ENCODE data around the gene UNC13C.

UNC13C gene

GRCh38 chr15:54644796-54645195 lies 666.6 kb downstream of the UNC13C start:
- DNase-seq (ENCODE audit: low spot score), result no peak

GRCh38 chr15:54659646-54660045 lies 681.4 kb downstream of the UNC13C start:
- DNase-seq (ENCODE audit: low spot score), result no peak

GRCh38 chr15:54660356-54660755 lies 682.1 kb downstream of the UNC13C start:
- no peak for DNase-seq (ENCODE audit: low spot score)

- DNase-seq (ENCODE audit: low spot score), result no peak
Observed at GRCh38 chr15:54675241-54675640, 697.0 kb downstream of the UNC13C start.

- no peak for DNase-seq (ENCODE audit: low spot score)
Observed at GRCh38 chr15:54681584-54681983, 703.3 kb downstream of the UNC13C start.
